Stimulated activated CD4-positive, alpha-beta T cell treated with anti-CD3 and anti-CD28 coated beads, Interleukin-12 subunit alpha, Interleukin-12 subunit beta, amount 100 ng/mL, for 48 hours (primary cell): ENCODE data around the gene KIF21B.

Experiments used
- DNase-seq, 3 donors: peaks; one replicate each; pipeline ENCODE4 v3.0.0-alpha.2; 2020; ENCODE audit warnings: low read depth in 2 of 3, low spot score in 1 of 3

Gene KIF21B

DNA sequence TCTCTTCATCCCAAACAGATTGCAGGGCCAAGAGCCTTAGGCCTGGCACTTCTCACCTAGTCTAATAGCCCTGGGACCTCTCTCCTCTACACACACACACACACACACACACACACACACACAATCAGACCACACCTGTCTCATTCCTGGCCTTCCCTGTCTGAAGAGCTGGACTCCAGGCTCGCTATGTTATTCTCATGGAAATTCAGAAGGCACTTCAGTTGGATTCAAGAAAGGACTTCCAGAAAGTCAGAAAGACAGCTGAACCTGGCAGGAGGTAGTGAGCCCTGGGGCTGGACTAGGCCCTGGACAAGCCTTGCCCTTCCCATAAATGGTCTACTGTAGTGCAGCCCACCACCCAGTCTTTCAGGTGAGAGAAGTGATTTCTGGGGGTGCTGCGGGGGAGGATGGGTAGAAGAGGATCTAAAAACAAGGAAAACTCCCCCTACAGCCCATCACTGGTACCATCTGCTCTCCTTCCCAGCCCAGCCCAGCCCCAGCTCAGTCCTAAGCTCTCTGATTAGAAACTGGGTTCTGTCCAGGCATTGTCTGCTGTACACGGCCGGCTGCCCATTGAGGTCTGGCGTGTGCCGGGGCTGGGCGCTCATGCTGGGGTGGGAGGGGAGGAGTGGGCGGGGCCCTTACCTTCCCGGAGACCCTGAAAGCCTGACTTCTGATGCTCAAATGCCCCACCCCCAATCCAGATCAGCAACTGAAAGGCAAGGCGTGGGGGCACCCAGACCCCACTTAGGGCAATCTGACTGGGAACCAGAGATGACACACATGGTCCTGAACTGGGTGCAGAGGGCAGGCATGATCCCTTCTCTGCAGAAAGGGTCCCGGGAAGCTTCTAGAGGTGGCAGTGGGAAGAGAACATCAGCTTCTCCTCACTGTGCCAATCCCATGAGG is 2.5 kb downstream of the KIF21B start:
- no peak for DNase-seq

DNA sequence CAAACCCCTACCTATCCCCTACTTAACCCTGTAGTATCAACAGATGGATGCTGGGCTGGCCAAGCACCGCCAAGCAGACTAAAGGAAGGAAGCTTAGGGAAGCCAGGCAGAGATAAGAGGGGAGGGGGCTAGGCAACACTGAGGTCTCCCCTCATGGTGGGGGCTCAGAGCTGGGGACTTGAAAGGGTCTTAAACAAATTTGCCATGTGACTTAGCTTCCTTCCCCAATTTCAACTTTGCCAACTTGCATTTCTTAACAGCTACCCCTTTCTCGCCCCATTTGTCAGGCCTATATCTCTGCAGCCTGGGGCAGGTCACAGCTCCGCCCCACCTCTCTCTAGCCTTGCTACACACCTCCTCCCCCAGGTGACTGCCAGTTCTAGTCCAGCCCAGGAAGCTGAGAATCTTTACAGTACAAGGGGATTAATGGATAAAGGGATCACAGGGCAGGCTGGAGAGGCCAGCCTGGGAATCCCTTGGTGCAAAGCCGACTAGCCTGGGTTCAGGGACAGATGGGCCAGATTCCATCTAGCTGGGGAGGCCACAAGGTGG is 3.4 kb downstream of the KIF21B start:
- no peak for DNase-seq

DNA sequence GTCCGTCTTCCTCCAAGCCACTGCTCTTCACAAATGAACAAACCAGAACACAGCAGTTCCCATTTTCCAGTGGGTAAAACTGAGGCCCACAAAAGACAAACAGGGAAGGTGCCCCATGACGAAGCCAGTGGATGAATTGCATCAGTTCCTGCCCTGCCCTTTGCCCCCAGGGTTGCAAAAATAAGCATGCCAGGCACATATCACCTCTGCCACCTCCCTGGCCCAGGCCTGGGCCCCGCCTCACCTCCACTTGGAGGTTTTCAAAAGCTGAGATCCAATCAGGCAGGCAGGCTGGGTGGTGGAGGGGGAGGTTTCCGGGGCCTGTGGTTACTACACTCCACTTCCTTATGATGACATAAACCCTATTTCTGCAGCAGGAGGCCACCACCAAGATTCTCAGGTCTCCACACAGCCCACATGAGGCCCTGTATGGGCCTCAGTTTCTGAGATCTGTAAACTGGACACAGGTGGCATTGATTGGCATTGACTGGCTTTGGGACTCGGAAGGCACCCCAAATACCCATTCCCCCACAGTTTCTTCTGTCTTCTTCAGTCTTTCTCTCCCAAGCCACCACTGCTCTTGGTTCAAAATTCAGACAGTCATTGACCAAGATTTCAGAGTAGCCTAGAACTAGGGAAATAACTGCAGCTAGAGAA is 4.1 kb downstream of the KIF21B start:
- DNase-seq = peak; percentile 85 to 92 (median 85)

DNA sequence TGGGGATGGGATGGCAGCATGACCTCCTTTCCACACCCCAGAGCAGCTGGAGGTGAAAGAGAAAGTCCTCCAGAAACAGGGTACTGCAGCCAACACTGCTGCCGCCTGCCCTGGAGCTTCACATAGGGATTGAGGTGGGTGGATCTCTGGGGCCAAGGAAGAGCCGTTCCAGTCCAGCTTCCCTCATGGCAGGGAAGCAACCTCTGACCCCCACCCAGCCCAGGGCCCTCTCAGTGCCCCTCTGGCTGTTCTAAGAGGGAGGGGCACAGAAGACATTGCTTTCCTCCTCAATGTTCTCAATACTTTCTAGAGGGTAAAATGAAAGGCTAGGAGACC is 5.7 kb downstream of the KIF21B start:
- no peak for DNase-seq

DNA sequence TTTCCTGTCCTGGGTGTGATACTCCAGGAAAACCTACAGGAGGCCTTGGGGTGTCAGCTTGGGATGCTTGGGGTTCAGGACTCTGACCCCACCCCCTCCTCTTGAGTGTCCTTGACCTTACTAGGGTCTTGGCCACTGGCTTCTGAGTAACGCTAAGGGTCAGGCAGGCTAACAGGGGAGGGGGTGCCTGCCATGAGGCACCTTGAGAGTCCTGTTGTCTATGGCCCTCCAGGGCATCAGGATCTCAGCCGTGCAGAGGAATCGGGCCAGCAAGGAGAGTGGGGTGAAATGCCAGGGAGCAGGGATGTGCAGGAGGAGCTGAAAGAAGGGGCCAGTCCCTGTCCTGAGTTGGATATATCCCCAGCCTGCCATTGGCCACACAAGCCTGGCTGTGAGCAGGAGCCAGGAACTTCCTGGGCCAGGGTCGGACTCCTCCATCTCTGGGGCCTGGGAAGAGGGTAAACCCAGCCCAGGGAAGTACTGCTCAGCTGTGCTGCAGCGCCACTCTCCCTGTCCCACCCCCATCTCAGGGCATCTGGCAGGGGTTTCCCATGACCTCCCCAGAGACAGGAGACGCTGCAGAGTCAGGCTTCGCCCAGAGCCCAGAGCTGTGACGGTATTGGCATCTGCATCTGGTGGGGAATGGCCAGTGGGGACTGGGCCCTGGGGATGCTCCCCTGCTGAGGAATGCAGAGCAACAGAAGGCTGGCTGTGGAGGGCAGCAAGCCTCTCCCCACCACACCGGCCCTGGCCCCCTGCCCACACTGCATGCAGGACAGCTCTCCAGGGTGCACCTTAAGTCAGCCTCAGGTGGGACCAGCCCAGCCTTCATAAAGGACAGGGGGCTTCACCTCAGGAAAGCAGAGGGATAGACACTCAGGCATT is 6.3 kb downstream of the KIF21B start:
- DNase-seq = no peak

DNA sequence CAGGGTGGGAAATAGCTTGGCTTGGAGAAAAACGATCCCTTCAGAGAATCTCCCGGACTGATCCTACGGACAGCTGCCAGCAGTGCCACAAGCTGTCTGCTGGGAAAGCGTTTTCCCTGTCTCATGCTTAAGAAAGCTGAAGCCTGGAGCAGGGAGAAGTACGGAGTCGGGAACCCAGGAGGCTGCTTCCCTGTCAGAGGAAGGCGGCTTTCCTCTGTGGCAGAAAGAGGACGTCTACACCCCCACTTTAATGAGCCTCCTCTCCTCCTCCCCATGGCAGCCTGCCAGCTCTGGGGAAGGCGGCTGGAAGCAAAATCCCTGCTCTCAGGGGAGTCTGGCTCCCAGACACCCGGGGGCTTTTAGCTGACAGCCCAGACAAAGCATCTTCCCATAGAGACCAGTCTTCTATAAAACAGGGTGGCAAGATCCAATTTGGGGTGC is 7.3 kb downstream of the KIF21B start:
- DNase-seq = no peak

DNA sequence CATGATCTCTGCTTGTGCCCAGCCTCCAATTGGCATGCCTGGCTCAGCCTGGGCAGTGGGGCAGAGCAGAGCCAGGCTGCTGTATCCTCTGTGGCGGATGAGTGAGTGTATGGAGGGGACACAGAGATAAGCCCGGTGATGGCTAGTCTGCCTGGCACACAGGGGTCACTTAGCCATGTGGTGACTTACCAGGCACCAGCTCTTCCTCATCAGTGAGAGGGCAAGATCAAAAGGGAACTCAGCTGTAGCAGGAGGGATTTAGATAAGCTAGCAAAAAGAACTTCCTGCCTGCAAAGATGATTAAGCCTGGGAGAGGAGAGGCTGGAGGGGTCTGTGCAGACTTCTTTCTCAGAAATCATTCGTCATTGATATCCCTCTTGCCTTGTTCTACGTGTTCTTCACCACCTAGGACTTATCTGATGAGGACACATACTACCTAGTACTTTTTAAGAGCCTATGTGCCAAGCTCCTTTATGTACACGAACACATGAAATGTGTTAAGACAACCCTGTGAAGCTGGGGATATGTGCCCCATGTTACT is 7.9 kb downstream of the KIF21B start:
- no peak for DNase-seq

DNA sequence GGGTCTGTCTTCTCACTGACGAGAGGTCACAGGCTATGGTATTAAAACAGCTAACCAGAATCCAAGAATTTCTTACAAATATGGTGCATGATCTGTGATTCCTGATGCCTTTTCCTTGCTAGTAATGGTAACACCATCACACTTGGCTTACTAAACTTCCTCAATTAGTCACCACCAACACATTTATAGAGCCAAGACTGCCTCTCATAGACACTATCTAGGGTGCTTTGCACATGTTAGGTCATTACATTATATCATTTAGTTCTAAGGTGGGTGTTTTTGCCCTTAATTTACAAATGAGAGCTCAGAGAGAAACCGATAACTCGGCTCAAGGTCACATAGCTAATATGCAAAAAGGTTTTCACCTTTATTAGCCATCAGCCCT is 8.7 kb downstream of the KIF21B start:
- no peak for DNase-seq

DNA sequence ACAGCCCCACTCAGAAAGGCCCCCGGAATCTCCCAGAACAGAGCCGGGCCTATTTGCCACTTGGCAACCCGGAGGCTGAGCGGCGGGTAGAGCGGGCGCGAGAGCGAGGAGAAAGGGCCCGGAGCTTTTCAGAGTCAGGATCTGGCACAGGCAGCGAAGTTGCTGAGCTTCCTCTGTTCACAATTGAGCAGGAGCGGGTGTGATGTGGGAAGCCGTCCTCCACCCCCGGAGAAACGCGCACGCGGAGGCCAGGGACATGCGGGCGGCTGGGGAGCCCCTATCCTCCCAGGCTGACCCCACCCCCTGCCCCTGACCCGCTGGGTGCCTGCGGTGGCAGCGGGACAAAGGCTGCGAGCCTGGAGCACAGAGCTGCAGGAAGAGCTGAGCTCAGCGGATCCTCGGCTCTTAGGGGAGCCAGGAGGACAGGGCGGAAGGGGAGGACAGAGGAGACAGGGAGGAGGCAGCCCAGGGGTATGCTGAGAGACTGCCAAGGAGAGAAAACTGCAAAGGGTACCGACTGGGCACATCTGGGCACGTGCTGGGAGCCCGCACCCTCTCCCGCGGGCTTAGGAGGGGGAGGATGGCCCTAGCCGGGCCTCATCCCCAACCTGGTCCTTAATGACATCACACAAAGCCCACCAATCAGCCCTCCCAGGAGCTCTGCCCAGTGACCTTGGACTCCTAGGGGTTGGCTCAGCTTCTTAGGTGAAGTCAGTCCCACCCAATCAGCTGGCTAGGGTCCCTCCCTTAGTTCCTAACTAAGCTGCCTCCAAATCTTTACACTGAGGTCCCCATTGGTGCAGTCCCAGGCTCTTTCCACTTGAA is 9.3 kb downstream of the KIF21B start:
- DNase-seq = no peak

DNA sequence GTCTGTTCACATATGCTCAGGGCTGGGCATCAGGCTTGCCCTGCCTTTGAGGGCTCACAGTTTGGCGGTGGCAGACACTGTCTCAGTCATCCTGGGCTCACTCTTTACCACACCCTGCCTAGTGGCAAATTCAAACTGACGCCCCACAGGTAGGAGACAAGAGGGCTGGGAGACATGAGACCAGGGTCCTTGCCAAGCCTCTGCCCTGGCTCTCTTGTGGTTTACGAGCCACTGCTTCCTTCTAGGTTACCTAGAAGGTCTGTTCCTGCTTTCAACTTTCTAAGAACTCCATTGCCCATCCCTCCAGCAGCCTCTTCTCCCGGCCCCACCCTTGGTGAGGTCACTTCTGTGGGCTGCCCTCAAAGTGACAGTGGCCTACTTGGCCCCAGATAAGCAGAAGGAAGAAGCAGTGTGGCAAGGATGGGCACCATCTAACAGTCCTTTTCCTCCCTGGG is 10.5 kb downstream of the KIF21B start:
- DNase-seq = no peak

DNA sequence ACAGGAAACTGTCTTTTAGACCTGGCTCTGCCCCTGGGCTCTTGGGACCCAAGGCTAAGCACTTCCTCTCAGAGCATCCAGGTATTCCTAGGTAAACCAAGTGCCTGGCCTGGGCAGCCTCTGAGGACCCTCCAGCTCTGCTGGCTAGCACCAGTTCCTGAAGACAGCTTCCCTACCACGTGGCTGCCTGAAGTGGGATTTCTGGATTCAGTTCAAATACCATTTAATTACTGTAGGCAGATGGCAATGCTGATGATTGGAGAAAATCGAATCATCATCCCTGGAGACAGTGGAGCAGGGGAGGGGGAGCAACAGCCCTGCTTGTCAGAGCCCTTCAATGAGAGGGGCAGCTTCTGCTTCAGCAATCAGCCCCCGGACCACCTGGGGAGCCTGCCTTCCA is 11.9 kb downstream of the KIF21B start:
- no peak for DNase-seq

DNA sequence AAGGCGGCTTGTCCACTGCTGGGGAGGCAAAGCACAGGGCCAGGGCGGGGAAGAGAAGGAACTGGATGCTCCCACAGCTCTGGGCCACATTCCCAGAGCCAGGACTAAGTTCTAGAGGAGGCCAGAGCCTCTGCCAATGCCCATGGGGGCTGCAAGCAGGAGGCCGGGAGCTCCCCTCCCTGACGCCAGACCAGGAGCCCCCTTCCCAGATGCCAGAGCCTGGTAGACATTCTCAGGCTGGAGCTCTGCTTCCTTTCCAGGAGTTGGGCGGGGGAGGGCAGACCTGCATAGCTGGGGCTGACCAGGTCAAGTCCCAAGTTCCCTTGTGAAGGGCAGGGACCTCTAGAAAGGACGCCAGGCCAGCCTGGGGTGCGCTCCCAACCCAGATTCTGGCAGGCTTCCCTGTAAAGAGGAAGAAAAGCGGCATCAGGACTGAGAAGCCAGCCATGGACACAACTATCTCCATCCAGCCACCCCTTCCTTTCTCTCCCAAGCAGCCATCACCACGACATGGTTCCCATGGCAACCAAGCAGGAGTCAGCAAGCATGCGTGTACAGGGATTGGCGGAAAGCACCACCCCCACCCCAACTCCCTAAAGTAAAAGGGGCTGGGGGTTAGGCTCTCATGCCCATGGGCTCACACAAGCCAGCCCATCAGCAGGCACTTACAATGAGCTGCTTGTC is 13.4 kb downstream of the KIF21B start:
- DNase-seq = no peak

DNA sequence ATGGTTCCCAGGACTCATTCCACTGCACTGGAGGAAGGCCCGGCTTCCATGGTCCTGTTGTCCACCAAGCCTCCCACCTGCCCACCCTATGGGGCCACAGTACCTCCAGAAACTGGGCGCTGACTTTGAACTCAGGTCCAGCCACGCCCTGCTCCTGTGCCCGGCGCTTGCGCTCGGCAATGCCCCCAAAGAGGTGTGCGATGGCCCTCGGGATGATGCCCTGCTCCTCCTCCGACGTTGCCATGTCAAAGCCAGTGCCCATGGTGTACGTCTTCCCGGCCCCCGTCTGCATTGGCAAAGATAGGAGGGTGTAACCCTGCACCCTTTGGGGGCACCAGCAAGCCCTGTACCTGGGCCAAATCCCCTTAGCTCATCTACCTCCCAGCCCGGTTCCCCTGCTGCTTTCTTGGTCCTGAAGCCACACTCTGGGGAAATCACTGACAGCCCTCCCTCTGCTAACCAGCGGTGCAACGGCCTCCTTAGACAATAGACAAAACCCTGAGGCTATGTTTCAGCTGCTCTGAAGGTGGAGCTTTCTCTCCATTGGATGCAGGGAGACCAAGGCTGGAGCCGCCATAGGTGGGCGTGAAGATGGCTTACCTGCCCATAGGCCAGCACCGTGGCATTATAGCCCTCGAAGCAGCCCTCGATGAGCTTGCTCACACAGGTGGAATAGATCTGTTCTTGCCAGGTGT is 14.7 kb downstream of the KIF21B start:
- DNase-seq = no peak

DNA sequence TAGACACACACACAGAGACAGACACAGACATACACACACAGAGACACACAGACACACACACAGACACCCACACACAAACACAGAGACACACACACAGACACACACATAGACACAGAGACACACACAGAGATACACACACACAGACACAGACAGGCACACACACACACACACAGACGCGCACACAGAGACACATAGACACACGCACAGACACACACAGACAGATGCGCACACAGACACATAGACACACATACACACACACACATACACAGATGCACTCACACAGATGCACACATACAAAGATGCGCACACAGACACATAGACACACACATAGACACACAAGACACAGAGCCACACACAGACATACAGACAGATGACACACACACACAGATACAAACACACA is 16.0 kb downstream of the KIF21B start:
- DNase-seq = no peak

DNA sequence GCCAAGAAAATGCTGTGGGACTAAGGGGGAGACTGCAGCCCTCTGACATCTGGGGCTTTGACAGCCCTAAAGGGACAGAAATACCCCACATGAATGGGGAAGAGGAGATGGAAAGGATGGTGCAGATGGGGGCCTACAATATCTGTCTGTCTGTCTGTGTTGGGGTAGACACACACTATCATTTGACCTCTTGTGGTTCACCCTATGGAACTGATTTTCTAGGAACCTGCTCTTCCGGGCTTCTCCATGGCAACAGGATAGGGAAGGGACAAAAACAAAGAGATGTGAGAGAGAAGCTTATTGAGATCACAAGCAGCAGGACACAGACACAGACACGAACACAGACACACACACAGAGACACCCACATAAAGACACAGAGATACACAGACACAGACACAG is 17.1 kb downstream of the KIF21B start:
- no peak for DNase-seq

DNA sequence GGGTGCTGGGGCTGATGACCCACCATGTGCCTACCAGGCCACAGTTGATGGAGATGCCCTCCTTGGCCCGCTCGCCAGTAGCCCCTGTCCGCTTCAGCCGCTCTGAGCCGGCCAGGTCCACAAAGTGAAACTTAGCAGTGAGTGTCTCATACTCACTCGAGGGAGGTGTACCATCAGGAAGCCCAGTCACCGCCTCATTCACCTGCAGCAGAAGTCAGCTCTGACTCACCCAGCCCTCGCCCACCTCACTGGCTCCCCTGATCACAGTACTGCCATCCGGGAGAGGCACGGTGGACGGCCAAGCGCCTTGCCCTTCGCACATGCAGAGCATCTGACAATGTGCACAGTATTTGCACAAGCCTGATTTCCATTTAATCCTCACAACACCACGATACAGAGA is 18.8 kb downstream of the KIF21B start:
- DNase-seq = no peak

DNA sequence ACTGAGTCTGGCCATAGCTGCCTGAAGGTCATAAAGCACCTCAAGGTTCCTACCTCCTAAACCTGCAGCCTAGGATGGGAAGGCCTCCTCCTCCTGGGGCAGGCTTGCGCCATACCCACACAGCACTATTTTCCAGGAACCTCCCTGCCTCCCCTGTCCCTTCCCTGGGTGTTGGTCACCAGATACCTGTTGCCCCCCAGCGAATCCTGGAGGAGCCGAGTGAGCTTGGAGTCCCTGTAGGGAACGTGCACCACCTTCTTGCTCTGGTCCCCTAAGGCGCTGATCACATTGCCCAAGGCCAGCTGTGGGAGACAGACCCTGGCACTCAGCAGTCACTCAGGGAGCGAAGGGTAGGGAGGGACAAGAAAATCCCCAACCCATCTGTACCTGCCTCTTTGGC is 19.4 kb downstream of the KIF21B start:
- no peak for DNase-seq

DNA sequence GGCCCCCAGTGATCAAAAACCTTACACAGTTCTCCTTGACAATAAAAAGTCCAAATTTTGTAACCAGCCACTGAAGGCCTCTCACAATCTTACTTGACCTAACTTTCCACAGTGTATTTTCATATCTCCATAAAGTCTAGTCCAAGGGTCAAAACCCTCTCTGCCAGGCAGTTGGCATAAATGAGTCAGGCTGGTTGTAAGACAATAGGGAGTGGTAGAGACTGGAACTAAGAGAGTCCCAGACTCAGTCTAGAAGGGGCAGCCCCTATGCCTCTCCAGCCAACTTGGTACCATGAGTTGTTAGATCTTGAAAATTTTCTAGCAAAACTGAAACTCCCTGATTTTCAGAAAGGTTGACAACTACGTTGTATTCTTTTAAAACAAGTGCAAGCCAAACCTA is 21.0 kb downstream of the KIF21B start:
- no peak for DNase-seq

DNA sequence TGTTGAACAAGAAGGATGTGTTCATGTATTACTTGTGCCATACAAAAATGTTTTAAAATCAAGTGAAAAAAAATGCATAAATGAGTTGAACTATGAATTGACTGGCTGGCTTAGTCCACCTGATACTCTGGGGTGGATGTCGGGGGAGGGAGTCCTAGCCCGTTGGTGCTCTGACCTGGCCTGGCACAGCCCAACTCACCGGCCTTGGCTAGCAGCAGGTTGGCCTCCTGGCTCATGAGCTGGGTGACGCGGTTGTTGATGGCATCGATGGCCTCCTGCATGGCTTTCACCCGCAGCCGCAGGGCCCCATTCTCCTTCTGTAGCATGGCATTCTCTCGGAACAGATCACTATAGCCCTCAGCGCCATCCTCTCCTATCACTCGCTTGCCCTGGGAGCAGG is 21.6 kb downstream of the KIF21B start:
- no peak for DNase-seq
